AG04450 (cell line): ENCODE results near the gene ENTPD3. TPM values are rescaled to one million over a fixed set of nuclear protein-coding genes. Genes with fewer than 3 reads are reported as not detected.
A peak's percentile ranks its signal among the peaks of the same experiment; 100 is the strongest.

Experiments
- CTCF ChIA-PET: fragments of 300-600, 350-600 bp; formaldehyde crosslinking; extraction: SDS; loops from one replicate; lab custom pipeline; 2022; ENCODE audit warnings: antibody characterized with exemption, inconsistent platforms; lab: Charles Lee
- POLR2A ChIA-PET: fragments of 350-600 bp; formaldehyde crosslinking; extraction: SDS; loops from one replicate; lab custom pipeline; 2021; ENCODE audit warnings: antibody characterized with exemption, inconsistent platforms; lab: Yijun Ruan, JAX
- DNase-seq: peaks from one replicate; pipeline ENCODE4 v3.0.0-alpha.2; 2011; ENCODE audit warnings: low read depth, low spot score
- H3K27ac ChIP-seq: one replicate; pipeline ENCODE4 v1.5.1; 2012; ENCODE audit warnings: low read depth, low read length, control low read depth
- H3K27me3 ChIP-seq: one replicate; pipeline ENCODE4 v1.6.0; 2012; ENCODE audit warnings: low read length; ENCODE audit not compliant: control insufficient read depth, insufficient read depth
- H3K4me3 ChIP-seq: 2 replicates; pipeline ENCODE4 v1.5.1; 2011; ENCODE audit warnings: mild to moderate bottlenecking, low read depth, low read length, control low read depth
- H3K9me3 ChIP-seq: 2 replicates; pipeline ENCODE4 v1.5.1; 2012; ENCODE audit warnings: low read length; ENCODE audit not compliant: control insufficient read depth, insufficient read depth
- polyA plus RNA-seq: library from polyadenylated mRNA; depleted of rRNA; stranded (reverse); fragments of >200 nt; gene quantifications from 2 replicates; pipeline ENCODE4 v1.2.3, GENCODE V29; 2011; rRNA removed
- TF ChIP-seq, protein P1 (sequence below): IDR thresholded peaks from 2 replicates; pipeline ENCODE4 v1.5.1; 2011; ENCODE audit warnings: low read depth, low read length, control low read depth, inconsistent platforms

Gene ENTPD3
- polyA plus RNA-seq, 1 experiment: not detected

DNA sequence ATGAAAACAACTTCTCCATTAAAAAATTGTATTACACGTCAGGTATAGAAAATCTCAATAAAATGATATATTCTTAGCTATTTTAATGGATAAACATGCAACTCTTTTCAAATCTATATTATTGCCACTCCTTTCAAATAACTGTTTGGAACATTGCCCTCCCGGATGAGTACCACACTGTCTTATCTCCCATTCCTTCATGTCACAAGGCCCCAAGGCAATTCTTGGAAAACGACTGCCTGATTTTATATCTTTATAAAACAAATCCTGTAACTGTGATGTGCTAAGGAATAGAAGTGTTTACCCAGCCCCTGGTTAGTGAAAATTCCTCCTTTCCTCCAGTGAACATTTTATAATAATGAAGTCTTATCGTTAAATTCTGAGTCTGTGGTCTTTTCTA is 83.7 kb downstream of the ENTPD3 start:
- TF ChIP-seq, protein P1, sequence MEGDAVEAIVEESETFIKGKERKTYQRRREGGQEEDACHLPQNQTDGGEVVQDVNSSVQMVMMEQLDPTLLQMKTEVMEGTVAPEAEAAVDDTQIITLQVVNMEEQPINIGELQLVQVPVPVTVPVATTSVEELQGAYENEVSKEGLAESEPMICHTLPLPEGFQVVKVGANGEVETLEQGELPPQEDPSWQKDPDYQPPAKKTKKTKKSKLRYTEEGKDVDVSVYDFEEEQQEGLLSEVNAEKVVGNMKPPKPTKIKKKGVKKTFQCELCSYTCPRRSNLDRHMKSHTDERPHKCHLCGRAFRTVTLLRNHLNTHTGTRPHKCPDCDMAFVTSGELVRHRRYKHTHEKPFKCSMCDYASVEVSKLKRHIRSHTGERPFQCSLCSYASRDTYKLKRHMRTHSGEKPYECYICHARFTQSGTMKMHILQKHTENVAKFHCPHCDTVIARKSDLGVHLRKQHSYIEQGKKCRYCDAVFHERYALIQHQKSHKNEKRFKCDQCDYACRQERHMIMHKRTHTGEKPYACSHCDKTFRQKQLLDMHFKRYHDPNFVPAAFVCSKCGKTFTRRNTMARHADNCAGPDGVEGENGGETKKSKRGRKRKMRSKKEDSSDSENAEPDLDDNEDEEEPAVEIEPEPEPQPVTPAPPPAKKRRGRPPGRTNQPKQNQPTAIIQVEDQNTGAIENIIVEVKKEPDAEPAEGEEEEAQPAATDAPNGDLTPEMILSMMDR: no peak
- CTCF ChIA-PET: no interaction called here
- Histone ChIP-seq H3K27me3 (no peaks in the 10 kb centered on the region), H3K4me3 (no peak overlapping the region), H3K27ac (no peak overlapping the region), H3K9me3 (no peaks in the 10 kb centered on the region)
- POLR2A ChIA-PET: interaction anchor here (1.0 kb wide), 1 partner anchor 11 kb away, joined by 4 read pairs; no protein-coding TSS in a partner anchor
- no peak for DNase-seq

DNA sequence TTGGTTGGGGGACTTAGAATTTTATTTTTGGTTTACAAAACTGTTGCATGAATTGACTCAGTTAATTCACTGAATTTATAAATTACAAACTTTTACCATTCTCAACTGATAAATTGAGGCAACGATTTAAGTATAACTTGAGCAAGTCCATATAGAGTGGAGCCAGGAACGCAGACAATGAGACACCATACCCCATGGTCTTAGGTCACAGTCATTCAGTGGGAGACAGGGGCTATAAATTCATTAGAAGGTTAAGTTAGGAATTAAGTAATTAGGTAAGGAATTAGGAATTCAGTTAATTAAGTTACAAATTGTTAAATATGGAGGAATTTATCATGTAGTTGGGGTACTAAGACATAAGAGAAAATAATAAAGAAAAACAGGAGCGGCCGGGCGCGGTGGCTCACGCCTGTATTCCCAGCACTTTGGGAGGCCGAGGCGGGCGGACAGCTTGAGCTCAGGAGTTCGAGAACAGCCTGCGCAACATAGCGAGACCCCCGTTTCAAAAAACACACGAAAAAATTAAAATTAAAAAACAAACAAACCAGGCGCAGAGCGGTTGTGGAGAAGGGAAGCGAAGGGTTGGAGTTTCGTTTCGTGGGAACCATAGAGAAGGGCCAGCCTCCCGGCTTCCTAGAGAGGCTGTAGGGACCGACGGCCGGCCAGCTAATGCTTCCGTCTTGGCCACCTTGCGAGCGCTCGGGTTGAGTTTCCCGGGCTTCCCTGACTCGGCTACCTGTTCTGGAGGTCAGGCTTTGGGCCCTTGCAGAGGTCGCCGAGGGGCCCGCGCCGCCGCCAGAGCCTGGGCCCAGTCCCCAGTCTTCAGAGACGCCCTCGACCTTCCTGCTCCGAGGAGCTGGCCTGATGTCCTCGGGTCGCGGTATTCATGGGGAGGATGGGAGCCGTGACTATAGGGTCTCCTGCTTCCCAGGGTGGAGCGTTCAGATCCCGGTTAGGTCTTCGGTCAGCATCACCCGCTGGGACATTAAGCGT is 89.8 kb downstream of the ENTPD3 start, which contains the start of gene ZNF619:
Gene ZNF619 (plus strand): TSS at position 645 of the 993 bp plus-strand sequence. CDS start 858 bp downstream, outside the sequence.
- Histone ChIP-seq H3K27ac (peak within 1 kb of the TSS; percentile 52), H3K27me3 (no peaks in the 10 kb centered on the region), H3K9me3 (no peaks in the 10 kb centered on the region), H3K4me3 (peak within 1 kb of the TSS; percentile 84)
- ChIA-PET CTCF (interaction anchor here (0.7 to 0.9 kb wide), 2 partner anchors 12 to 161 kb away, joined by 3 read pairs; no protein-coding TSS in a partner anchor), POLR2A (interaction anchor here (0.7 to 1.7 kb wide), 4 partner anchors 20 to 641 kb away, joined by 3 to 7 read pairs (median 5); partner anchors contain the start of genes RPL14 and ZNF621)
- peak; percentile 46 for DNase-seq
- TF ChIP-seq, protein P1: no peak

DNA sequence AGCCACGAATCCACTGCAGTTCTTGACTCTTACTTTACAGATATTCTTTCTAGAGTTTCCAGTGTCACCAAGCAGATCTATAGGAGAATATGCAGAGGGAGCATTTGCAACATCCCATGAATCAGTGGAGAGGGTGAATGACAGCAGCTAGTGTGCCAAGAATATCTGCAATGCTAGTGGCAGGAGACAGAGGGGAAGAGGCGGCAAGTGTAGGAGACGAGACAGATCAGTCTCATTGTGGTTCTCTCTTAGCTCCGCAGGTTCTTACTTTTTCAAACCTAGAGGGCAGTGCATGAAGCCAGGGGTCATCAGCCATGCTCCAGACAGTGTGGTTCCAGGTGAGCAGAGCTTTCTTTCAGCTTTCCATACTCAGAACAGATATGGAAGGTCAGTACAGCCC is 90.7 kb downstream of the ENTPD3 start:
- TF ChIP-seq, protein P1: no peak
- ChIA-PET CTCF (interaction anchor here (0.9 to 1.8 kb wide), 2 partner anchors 28 to 162 kb away, joined by 3 to 6 read pairs; partner anchors contain the start of gene ZNF620), POLR2A (interaction anchor here (0.7 to 1.7 kb wide), 3 partner anchors 21 to 89 kb away, joined by 4 to 7 read pairs (median 6); partner anchors contain the start of genes RPL14 and ZNF621)
- H3K27ac ChIP-seq: no peak overlapping the region
- DNase-seq: no peak
- no peaks in the 10 kb centered on the region for H3K9me3 ChIP-seq
- no peaks in the 10 kb centered on the region for H3K27me3 ChIP-seq
- peak overlapping the region; percentile 84 for H3K4me3 ChIP-seq

Other genes with a start within 250 kb of the ENTPD3 start
- gene EIF1B, start 77.5 kb upstream of the ENTPD3 start, polyA plus RNA-seq: 35.9 and 46.7 TPM in 2 replicates
- gene RPL14, start 70.2 kb downstream of the ENTPD3 start, polyA plus RNA-seq: 602 and 612 TPM in 2 replicates
- 3.9 and 4.7 TPM in 2 replicates for gene ZNF619, start 89.9 kb downstream of the ENTPD3 start, polyA plus RNA-seq
- 0.69 and 0.77 TPM in 2 replicates for gene ZNF620, start 118.9 kb downstream of the ENTPD3 start, polyA plus RNA-seq
- 20.4 and 24.9 TPM in 2 replicates for gene ZNF621, start 137.8 kb downstream of the ENTPD3 start, polyA plus RNA-seq